Smooth muscle cell of the umbilical artery (primary cell): ENCODE data around the gene SF3B6. TPM values are rescaled to one million over a fixed set of nuclear protein-coding genes. Genes with fewer than 3 reads are reported as not detected.

Experiments used
- total RNA-seq: library from RNA; depleted of rRNA; stranded (reverse); fragments of >200 nt; gene quantifications from 2 replicates; pipeline ENCODE4 v1.2.3, GENCODE V29; 2014

SF3B6 gene, protein sequence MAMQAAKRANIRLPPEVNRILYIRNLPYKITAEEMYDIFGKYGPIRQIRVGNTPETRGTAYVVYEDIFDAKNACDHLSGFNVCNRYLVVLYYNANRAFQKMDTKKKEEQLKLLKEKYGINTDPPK
- 142 and 144 TPM in 2 replicates for total RNA-seq

DNA sequence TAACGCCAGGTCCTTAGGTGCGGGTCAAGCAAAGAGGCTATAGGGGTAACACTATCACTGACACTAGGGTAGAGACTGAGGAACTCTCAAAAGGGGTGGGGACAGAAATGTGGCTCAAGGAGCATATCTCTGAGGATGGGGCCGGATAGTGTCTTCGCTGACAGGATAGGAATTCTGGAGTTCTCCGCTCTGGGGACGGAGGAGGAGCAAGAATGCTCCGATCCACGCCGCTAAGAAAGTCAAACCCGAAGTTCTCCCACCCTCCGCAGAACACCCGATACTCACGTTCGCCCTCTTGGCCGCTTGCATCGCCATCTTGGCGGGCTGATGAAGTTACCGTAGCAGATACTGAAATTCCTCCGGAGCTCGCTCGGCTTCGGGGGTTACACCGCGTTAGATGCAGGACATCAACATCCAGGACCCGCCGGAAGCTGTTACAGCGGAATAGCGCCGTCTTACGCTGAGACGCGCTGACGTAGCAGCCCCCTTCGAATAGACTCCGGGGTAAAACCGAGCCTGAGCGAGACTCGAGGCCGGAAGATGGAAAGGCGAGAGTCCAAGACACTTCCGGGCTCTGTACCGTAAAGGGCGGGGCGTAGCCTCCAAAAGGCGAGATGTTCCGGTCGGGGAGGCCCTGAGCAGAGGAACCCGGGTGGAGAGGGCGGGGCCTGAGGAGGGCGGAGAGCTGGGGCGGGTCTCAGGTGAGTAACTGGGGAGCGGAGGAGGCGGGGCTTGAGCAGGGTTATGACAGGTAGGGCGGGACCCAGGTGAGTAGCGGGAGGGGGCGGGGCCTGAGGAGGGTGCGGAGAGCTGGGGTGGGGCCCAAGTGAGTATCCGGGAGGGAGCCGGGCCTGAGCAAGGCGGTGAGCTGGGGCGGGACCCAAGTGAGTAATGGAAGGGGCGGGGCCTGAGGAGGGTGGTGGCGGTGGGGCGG, at the start of gene SF3B6:
SF3B6 (minus strand) TSS at position 412 of the 934 bp plus-strand sequence; CDS start at position 315, 97 bp downstream.

DNA sequence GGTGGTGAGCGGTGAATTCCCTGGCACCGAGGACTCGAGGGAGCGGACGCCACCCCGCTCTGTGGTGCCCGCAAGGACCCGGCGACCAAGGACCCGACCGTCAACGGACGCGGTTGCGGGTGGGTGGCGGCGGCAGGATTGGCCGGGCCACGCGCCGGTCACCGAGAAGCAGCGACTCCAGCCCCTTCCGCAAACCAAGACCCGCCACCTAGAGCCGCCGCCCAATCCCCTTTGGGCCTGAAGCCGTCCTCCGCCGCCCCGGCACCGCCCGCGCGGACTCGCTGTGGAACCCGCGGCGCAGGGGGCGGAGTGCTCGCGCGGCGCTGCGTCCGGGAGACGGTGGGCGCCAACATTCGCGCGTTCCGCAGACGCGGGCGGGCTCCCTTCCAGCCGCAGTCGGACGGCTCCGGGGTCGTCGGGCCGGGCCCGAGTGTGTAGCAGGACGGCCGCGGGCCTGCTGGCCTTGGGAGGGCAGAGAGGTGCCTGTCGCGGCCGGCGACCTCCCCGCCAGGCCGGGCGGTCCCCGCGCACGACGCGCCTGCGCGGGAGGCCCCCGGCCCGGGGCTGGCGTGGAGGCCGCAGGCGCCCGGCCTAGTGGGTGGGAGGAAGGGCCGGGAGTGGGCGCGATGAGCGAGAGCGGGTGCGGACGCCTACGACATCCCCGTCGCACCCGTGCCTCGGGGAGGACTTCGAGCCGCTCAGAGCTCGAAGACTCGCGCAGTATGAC, 47.2 kb upstream of the SF3B6 start, which contains the start of the genes FAM228B and PFN4:
FAM228B (plus strand) TSS at position 275 of the 727 bp plus-strand sequence. CDS start 893 bp downstream, outside the sequence.
PFN4 (minus strand) TSS at position 140 of the 727 bp plus-strand sequence. CDS start 799 bp downstream, outside the sequence.

DNA sequence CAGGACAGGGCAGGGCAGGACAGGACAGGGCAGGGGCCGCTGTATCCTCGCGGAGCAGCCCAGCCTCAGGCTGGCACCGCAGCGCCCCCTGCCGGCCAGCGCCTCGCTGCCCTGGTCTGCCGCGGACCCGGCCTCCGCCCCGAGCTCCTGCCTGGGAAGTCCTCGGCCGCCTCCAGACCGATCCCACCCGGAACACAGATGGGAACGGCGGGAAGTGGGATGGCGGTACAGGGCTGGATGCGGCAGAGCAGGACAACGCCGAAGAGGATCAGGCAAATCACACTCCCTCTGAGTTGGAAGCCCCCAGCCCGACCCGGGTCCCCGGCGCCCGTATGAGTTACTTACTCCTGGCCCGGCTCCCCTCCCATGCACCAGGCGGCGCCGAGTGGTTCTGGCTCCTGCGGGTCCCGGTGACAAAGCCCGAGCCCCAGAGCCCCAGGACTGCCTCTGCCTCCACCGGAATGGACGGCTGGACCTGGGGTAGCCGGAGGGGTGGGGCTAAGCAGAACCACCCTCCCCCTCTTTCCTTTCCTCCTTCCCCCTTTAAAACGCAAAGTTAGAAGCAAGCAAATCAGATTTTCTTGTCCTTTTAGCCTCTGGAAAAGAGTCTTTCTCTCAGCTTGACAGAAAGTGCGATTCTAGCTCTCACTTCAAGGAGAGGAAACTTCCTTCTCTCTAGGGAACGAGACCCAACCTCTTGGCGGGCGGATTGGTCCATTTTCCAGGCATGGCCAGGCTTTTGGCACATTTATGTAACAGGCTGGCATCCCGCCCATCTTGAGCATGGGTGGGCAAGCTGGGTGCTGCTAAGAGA, 8.5 kb upstream of the SF3B6 start, which contains the start of gene TP53I3:
TP53I3 (minus strand) TSS at position 449 of the 814 bp plus-strand sequence. CDS start 508 bp downstream, outside the sequence.

DNA sequence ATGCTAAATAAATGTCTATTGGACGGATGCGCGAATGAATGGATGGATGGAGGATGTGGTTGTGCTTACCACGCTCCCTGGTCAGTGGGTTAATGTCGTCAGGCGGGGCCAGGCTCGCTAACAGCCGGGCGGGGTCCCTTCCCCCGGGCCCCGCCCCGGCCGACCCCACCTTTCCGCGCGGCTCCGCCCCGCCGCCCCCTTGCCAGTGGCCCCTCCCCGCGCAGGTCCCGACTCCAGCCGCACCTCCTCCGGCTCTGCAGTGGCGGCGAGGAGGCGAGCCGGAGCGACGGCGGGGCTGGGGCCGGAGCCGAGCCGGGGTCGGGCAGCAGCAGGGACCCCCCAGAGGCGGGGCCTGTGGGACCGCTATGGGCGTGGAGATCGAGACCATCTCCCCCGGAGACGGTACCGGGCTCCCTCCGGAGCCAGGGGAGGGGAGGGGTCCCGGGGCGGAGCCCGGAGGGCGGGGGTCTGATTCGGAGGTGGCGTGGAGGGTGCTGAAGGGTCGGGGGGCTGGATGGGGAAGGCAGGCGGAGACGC, 26.6 kb downstream of the SF3B6 start, which contains the start of gene FKBP1B:
FKBP1B (plus strand) TSS at position 257 of the 537 bp plus-strand sequence; CDS start at position 366, 109 bp downstream.

DNA sequence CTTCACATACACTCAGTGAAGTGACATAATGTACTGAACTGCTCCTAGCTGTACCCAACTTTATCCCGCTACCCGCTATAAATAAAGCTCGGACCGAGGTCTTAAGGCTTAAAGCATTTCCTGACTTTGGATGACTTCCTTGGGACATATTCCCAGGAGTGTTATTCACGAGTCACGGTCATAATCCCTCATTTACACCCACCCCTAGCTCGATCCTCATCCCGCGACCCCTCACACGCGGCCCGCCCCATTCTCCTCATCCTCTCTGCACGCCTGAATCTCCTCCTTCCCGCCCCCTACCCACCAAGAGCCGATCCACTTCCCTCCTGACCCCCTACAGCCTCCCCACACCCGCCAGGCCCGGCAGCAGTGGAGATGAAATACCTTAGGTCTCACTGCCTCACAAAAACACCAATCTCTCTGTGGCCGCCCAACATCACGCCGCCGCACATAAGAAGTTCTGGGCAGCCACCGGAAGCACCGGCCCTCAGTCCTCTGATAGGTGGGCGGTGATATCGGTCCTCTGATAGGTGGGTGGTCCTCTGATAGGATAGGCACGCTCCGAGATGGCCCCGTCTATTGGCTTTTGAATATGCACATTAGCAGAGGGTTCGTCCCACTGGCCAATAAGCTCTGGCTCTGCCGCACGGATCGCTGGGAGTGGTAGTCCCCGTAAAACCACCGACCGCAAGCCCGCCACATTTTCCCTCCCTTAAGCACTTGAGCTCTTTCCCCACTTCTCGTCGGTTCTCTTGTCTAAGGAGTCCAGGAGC, 29.0 kb downstream of the SF3B6 start, which contains the start of gene WDCP:
WDCP (minus strand) TSS at position 462 of the 773 bp plus-strand sequence. CDS start 7,897 bp downstream, outside the sequence.

Other genes with a start within 250 kb of the SF3B6 start
- 13.1 and 13.4 TPM in 2 replicates for gene ATAD2B, start 149.2 kb downstream of the SF3B6 start, total RNA-seq
- 11.9 and 12.5 TPM in 2 replicates for gene UBXN2A, start 135.9 kb downstream of the SF3B6 start, total RNA-seq
- 0.05 TPM in 1 of 2 replicates, not detected in the other for gene MFSD2B, start 66.2 kb downstream of the SF3B6 start, total RNA-seq
- 11.0 and 13.5 TPM in 2 replicates for gene WDCP, start 28.9 kb downstream of the SF3B6 start, total RNA-seq
- gene FKBP1B, start 26.6 kb downstream of the SF3B6 start, total RNA-seq, result 4.7 and 6.2 TPM in 2 replicates
- gene TP53I3, start 8.5 kb upstream of the SF3B6 start, total RNA-seq, result 28.5 and 30.2 TPM in 2 replicates
- gene PFN4, start 47.0 kb upstream of the SF3B6 start, total RNA-seq, result 0.30 and 0.42 TPM in 2 replicates
- 8.4 and 11.6 TPM in 2 replicates for gene FAM228B, start 47.1 kb upstream of the SF3B6 start, total RNA-seq
- gene FAM228A, start 98.7 kb upstream of the SF3B6 start, total RNA-seq, result under 0.01 and 0.65 TPM in 2 replicates